HAP-1 (cell line): ENCODE results near the gene B9D1.

Source experiments
- DNase-seq, 2 experiments: peaks; one replicate each; pipeline ENCODE4 v3.0.0-alpha.2; 2016 to 2020; ENCODE audit warnings: low spot score in 2 of 2
- H3K27me3 ChIP-seq: fragments of 250-450 bp; sonication (Bioruptor Pico); 2 replicates; pipeline ENCODE4 v1.5.1; 2020; ENCODE audit warnings: low read depth, mild to moderate bottlenecking, moderate library complexity
- H3K36me3 ChIP-seq: fragments of 250-450 bp; sonication (Bioruptor Pico); replicated peaks from 2 replicates; pipeline ENCODE4 v1.5.1; 2020; ENCODE audit warnings: mild to moderate bottlenecking
- H3K4me1 ChIP-seq: fragments of 250-450 bp; sonication (Bioruptor Pico); 2 replicates; pipeline ENCODE4 v1.5.1; 2020; ENCODE audit warnings: mild to moderate bottlenecking
- H3K4me3 ChIP-seq: fragments of 250-450 bp; sonication (Bioruptor Pico); 2 replicates; pipeline ENCODE4 v1.5.1; 2020; ENCODE audit warnings: mild to moderate bottlenecking, moderate library complexity
- H3K9me3 ChIP-seq: fragments of 250-450 bp; sonication (Bioruptor Pico); 2 replicates; pipeline ENCODE4 v1.5.1; 2020; ENCODE audit warnings: mild to moderate bottlenecking, moderate library complexity
- in situ Hi-C: fragments of 300-500 bp; cut with MboI; formaldehyde crosslinking; loops from 3 replicates; pipeline ENCODE4 v1.14.3; 2020; ENCODE audit warnings: low sequenced_read_pairs, inconsistent platforms, mixed read lengths

The B9D1 gene

DNA sequence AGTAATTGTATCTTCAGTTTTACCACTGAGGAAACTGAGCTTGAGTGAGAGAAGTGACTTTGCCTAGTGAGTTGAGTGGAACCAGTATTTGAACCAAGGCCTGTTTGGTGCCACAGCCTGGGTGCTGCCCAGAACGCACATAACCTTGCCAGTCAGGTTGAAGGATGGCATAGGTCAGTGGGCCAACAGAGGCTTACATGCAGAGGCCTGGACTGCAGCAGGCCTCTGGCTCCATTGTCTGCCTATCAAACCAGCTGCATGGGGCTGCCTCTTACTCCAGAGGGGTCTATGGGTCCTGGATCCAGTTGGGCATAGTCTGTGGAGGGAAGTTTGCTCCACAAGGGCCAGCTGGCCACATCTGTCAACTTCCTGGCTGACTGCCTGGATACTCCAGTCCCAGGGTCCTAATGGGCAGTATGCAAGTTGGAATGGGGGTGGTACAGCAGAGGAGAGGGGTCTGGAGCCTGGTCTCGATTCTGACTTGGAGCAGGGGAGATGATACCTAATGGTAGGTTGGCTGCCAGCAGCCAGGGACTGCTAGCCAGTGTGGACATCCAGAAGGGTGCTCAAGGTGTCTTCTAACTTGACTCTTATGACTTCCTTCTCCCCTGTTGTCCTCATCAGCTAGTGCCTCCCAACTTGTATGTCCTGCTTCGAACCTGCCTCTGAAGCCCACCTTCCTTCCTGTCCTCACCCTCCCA is 37.4 kb upstream of the B9D1 start:
- in situ Hi-C loops, result no loop called here
- Histone ChIP-seq H3K27me3 (no peaks in the 10 kb centered on the region), H3K4me1 (no peaks in the 10 kb centered on the region), H3K9me3 (no peaks in the 10 kb centered on the region), H3K4me3 (no peak overlapping the region), H3K36me3 (no peaks in the 10 kb centered on the region)
- DNase-seq, result no peak

DNA sequence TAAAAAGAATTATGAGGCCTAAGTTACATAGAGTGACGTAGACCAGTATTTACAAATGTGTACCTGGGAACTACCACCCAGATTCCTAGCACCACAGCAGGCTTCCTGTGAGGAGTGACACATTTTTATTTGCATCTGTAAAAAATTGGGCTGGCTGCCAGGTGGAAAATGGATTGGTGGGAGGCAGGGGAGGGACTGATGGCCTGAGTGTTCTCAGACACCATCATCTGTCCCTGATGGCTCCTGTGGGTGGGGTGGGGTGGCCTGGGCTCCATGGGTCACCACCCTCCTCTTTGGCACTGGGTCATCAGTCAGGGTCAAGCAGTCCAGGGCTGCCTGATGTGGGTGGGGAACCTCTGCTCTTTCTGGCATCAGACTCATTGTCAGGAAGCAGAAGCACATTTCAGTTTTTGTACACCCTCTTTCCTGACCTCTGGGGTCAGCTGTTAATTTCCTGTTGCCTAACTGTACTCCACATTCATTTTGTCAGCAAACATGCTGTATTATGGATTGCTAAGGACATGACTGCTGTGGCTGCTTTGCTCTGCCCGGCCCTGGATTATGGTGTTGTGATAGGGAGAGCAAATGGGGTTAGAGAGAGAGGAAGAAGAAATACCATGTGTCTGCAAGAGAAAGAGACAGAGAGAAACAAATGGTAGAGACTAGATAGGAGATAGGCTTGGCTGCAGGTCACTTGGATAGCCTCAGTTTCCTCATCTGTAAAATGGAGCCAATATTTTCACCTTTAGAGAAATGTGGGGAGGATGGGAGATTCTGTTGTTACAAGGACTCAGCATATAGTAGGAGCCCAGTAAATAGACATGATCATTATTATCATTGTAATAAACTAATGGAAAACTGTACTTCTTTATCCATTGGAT is 36.0 kb upstream of the B9D1 start:
- in situ Hi-C loops, result no loop called here
- H3K4me1 ChIP-seq, result no peaks in the 10 kb centered on the region
- no peaks in the 10 kb centered on the region for H3K27me3 ChIP-seq
- no peak for DNase-seq
- H3K36me3 ChIP-seq, result no peaks in the 10 kb centered on the region
- no peaks in the 10 kb centered on the region for H3K9me3 ChIP-seq
- H3K4me3 ChIP-seq, result no peak overlapping the region

DNA sequence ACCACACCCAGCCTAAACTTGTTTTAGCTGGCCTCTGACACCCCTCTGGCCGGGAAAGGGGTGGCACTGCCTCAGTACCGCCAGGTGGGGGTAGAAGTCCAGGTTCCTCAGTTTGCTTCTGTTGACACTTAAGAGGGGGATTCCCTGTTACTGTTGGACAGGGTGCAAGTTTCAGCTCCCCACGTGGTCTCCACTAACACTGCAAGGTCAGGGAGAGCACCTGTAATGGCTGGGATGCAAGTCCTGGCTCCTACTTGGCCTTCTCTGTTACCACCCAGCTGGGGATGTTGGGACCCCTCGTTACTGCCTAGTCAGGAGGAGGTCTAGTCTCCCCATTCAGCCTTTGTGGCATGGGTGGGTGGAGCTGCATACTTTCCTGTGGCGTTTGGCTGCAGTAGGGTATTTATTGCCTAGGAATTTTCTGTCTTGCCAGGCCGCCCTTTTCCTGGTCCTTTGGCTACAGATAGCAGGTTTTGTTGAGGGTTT is 35.1 kb upstream of the B9D1 start:
- H3K36me3 ChIP-seq, result no peaks in the 10 kb centered on the region
- in situ Hi-C loops, result no loop called here
- H3K4me1 ChIP-seq, result no peaks in the 10 kb centered on the region
- H3K9me3 ChIP-seq, result no peaks in the 10 kb centered on the region
- no peak for DNase-seq
- H3K4me3 ChIP-seq, result no peak overlapping the region
- H3K27me3 ChIP-seq, result no peaks in the 10 kb centered on the region

DNA sequence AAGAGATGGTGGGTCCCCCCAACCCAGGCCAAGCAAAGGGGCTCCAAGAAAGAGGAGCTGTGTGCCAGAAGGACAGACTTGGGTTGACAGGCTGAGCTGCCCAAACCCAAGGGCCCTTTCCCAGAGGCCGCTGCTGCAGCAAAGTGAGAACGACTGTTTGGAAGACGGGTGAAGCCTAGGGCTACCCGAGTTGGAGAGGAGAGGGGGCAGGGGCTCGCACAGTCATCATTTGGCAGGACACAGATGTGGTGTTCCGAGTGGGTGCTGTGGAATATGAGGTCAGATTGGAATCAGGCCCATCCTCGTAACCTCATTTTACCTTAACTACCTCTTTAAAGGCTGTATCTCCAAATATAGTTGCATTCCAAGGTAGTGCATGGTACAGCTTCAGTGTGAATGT is 29.8 kb upstream of the B9D1 start:
- in situ Hi-C loops, result no loop called here
- H3K4me3 ChIP-seq, result no peak overlapping the region
- DNase-seq, result no peak
- H3K27me3 ChIP-seq, result no peaks in the 10 kb centered on the region
- H3K4me1 ChIP-seq, result no peaks in the 10 kb centered on the region
- H3K9me3 ChIP-seq, result no peaks in the 10 kb centered on the region
- no peaks in the 10 kb centered on the region for H3K36me3 ChIP-seq

DNA sequence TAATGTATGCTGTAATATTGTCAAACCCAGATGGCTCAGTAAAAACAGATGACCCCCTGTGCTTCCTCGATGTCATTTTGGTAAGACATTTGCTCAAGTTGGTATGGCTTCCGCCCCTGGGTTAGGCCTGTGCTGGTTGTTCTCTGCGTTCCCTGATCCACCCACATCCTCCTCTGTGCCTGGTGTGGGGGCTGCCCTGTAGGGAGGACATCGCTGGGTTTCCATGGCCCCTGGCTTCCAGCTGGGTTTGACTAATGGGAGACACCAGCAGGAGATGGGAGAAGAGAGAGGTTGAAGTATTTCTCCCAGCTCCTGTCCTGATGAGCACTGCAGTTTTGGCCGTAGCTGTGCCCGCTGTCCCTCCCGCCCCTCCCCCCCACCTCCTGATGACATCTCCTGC is 28.9 kb upstream of the B9D1 start:
- no peak for DNase-seq
- Histone ChIP-seq H3K9me3 (no peaks in the 10 kb centered on the region), H3K27me3 (no peaks in the 10 kb centered on the region), H3K36me3 (no peaks in the 10 kb centered on the region), H3K4me3 (no peak overlapping the region), H3K4me1 (no peaks in the 10 kb centered on the region)
- in situ Hi-C loops, result no loop called here

DNA sequence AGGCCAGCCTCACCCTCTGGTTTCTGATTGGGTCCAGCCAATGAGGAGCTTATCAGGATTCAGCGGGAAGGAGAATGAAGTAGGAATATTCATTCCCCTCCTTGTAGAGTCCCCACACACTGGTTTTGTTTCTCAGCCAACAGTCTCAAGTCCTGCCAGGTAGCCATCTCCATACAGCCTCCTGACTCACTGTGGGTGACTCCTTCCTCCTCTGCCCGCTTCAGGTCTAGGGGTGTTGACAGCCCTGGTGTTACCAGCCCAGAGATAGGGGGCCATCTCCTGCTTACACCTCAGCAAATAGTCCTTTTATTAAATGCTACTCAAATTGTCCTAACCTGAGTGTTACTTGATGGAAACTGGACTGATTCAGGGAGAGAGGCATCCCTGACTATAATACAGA is 28.4 kb upstream of the B9D1 start:
- in situ Hi-C loops, result no loop called here
- Histone ChIP-seq H3K4me1 (no peaks in the 10 kb centered on the region), H3K9me3 (no peaks in the 10 kb centered on the region), H3K36me3 (no peaks in the 10 kb centered on the region), H3K27me3 (no peaks in the 10 kb centered on the region), H3K4me3 (no peak overlapping the region)
- DNase-seq, result no peak

DNA sequence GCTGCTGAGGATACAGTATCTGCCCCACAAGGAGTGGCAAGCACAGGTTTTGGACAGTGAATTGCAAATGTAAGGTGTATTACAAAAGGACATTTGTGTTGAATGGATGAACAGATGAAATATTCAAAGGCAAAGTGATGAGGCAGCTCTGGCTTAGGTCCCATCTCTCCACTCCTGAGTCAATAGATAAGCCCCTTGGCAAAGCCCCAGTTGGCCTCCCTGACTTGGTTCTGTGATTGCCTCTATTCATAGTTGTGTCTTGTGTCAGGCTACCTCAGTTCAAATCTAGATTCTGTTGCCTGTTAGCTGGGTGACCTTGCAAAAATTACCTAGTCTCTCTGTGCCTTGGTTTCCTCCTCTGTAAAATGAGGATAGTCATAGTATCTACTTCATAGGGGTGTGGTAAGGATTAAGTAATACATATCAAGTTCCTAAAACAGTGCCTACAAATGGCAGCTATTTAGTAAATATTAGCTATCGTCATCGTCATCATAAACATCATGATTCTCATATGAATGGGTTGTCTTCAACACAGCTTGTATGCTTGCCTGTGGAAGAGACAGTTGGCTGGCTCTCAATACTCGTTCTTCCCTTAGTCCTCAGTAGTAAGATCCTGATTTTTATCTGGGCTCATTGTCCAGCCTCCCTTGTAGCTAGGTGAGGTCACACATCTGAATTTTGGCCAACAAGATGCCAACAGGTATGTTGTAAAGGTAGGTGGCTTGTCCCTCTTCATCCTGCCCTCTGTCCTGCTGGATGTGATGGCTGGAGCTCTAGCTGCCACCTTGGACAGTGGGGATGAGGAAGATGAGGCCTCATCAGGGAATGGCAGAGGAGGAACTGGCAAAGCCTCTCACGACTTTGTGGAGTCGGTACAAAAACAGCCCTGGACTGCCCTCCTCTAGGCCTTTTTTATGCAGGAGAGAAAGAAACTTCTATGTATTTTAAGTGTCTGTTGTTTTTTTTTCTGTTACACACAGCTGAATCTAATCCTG is 26.6 kb upstream of the B9D1 start:
- Histone ChIP-seq H3K9me3 (no peaks in the 10 kb centered on the region), H3K27me3 (no peaks in the 10 kb centered on the region), H3K36me3 (peaks cover 8% of the 10 kb centered on the region), H3K4me1 (no peaks in the 10 kb centered on the region), H3K4me3 (no peak overlapping the region)
- in situ Hi-C loops, result no loop called here
- no peak for DNase-seq

DNA sequence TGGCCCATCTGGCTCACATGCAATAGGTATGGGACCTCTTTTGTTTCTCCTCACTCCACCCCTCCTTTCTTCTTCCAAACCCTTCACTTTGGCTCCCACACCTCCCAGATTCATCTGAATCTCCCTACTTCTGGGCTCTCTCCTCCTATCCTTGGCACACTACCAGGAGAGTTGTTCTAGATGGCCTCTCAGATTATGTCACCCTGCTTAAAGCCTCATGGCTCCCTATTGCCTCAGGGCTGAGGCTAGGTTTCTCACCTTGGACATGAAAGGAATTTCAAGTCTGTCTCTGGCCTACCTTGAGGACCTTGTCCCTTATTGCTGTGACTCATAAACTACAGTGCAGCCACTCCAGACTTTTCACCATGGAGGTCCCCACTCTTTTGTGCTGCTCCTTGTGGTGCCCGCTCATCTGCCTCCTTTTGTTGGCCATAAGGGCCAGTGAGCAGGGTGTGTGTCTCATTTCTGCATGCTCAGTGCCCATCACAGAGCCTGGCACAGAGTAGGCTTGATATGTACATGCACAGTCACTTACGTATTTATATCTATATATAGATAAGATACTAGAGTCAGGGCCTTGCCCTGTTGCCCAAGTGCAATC is 25.5 kb upstream of the B9D1 start:
- Histone ChIP-seq H3K36me3 (peaks cover 17% of the 10 kb centered on the region), H3K4me3 (no peak overlapping the region), H3K27me3 (no peaks in the 10 kb centered on the region), H3K9me3 (no peaks in the 10 kb centered on the region), H3K4me1 (no peaks in the 10 kb centered on the region)
- DNase-seq, result no peak
- in situ Hi-C loops, result no loop called here

DNA sequence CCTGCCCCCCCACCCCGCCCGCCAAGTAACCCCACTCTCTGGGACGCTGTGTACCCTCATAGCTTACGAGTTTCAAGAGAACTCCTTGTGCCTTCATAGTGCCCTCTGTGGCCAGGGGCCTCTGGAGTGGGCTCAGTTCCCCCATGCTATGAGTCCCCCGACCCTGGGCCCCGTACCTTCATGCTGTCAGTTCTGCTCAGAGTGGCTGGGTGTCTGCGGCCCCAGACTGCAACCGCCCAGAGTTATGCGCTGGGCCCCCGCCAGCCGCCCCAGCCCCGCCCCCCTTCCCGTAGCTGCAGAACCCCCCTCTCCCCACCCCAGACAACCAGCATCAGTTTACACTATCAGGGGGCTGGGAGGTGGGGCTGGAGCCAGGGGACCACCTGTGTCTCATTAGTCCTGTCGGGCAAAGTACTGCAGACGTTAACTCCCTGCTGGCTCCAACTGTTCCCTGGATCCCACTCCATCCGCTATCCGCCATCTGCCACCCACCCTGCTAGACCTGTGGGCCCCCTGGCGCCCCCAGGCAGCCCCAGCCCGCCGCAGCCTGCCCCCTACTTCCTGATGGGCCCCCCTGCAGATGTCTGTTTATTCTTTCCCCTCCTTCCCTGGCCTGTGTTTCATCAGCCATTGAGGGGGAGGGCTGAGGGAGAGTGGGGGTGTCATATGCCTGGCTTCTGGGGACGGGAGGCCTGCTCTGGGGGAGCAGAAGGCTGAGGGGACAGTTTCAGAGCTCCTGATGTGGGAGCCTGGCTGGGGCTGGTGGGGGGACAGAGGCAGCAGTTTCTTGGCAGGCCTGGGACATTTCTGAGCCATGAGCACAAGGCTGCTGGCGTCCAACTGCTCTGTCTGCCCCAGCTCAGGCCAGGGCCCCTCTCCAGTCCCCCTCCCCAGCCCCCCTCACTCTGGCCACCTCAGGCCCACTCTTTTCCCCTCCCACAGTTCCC is 24.7 kb upstream of the B9D1 start, which contains the start of gene MFAP4:
Gene MFAP4 (minus strand): TSS at position 217 of the 947 bp plus-strand sequence. CDS start 35 bp downstream, at position 182.
- no peaks in the 10 kb centered on the region for H3K4me1 ChIP-seq
- no peaks in the 10 kb centered on the region for H3K27me3 ChIP-seq
- H3K9me3 ChIP-seq, result no peaks in the 10 kb centered on the region
- H3K36me3 ChIP-seq, result peaks cover 24% of the 10 kb centered on the region
- in situ Hi-C loops, result no loop called here
- no peak for DNase-seq
- H3K4me3 ChIP-seq, result no peak within 1 kb of the TSS

DNA sequence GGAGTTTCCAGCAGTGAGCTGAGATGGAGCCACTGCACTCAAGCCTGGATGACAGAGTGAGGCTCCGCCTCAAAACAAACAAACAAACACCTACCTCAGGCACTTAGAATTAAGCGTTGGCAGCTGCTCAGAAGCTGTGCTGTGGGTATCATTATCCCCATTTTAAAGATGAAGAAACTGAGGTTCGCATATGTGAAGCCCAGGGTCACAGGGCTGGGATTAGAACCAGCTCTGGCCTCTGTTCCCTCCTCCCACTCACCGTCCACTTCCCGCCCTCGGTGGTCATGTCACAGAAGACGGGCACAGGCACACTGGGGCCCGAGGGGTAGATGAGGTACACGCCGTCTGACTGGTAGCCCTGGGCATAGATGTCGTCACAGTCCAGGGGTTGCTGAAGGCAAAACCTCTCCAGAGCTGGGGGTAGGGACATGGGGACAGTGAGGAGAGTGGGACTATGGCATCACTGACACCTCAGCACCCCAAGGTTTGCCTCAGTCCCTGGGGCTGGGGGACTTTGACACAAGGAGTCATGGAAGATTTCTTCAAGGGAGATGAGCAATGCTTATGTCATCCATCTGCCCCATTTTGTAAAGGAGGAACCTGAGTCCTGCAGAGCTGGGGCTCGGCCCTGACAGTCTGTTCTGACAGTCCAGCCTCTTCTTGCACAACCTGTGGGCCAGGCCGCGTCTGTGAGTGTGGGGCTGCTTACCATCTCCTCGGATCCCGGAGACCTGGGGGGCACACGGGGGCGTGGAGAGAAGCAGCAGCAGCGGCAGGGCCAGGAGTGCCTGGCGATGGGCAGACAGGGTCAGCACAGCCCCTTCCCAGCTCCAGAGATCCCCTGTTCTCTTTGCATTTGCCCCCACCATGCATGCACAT is 23.8 kb upstream of the B9D1 start:
- Histone ChIP-seq H3K4me3 (no peak overlapping the region), H3K9me3 (no peaks in the 10 kb centered on the region), H3K4me1 (no peaks in the 10 kb centered on the region), H3K27me3 (no peaks in the 10 kb centered on the region), H3K36me3 (peaks cover 24% of the 10 kb centered on the region)
- in situ Hi-C loops, result no loop called here
- DNase-seq, result no peak

DNA sequence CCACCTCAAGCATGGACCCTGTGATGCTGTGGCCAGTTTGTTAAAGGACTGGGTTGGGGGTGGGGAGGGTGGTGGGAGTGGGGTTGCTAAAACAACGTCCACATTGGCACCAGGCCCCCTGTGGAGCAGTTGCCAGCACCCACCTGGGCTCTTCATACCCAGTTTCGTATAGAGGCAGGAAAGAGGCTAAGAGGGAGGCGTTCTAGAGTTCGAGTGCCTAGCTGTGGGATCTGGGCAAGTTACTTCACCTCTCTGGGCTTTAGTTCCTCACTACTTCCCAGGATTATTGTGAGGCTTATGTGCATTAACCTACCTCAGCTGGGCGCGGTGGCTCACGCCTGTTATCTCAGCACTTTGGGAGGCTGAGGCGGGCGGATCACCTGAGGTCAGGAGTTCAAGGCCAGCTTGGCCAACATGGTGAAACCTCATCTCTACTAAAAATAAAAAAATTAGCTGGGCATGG is 23.0 kb upstream of the B9D1 start:
- Histone ChIP-seq H3K4me3 (no peak overlapping the region), H3K9me3 (no peaks in the 10 kb centered on the region), H3K36me3 (peaks cover 31% of the 10 kb centered on the region), H3K27me3 (no peaks in the 10 kb centered on the region), H3K4me1 (no peaks in the 10 kb centered on the region)
- no peak for DNase-seq
- in situ Hi-C loops, result no loop called here
